SK-N-MC (cell line): ENCODE results near the gene KCNJ11.

Source experiments
- EZH2 ChIP-seq: fragments of 200-600 bp; sonication (generic); IDR thresholded peaks from one replicate; pipeline ENCODE4 v1.6.1; 2017; ENCODE audit warnings: antibody characterized with exemption
- POLR2AphosphoS5 ChIP-seq: IDR thresholded peaks from 2 replicates; pipeline ENCODE4 v1.6.1; 2012; ENCODE audit warnings: mild to moderate bottlenecking, low read depth, low read length, borderline replicate concordance

- TF ChIP-seq EZH2 (no peak), POLR2AphosphoS5 (no peak)
Measured at GRCh38 chr11:17428261-17428660, 39.8 kb upstream of the KCNJ11 start.
